Stimulated activated CD4-positive, alpha-beta T cell treated with anti-CD3 and anti-CD28 coated beads, Interleukin-2, amount 100 ng/mL, for 4 hours (primary cell): ENCODE data around the gene RIMS1.

Experiments used
- DNase-seq: peaks from one replicate; pipeline ENCODE4 v3.0.0-alpha.2; 2020; ENCODE audit warnings: low read depth

Gene RIMS1

GRCh38 chr6:72238900-72239299 is 352.6 kb downstream of the RIMS1 start:
- no peak for DNase-seq

GRCh38 chr6:72245565-72245964 is 359.2 kb downstream of the RIMS1 start:
- DNase-seq: no peak

GRCh38 chr6:72246926-72247325 is 360.6 kb downstream of the RIMS1 start:
- no peak for DNase-seq

GRCh38 chr6:72248621-72249020 is 362.3 kb downstream of the RIMS1 start:
- no peak for DNase-seq

- DNase-seq: no peak
These were observed 364.3 kb downstream of the RIMS1 start for GRCh38 chr6:72250664-72251063.

DNA sequence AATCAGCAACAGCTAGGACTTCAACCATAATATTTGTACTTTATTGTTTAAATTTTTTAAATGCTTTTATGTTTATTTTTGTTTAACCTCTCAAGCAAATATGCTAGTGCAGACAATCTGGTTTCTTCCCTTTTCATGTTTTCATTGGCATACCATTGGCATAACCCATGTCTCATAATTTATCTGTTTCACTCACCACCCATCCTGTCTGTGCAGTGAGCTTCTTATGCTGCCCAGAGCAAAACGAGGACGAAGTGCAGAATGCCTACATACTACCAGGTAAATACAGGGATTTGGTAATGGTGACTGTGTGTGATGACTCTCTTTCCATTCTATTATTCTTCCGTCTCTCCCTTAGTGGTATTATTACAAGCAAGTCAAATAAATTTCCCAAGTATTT is 374.1 kb downstream of the RIMS1 start:
- DNase-seq: no peak

- no peak for DNase-seq
These were observed 375.2 kb downstream of the RIMS1 start for GRCh38 chr6:72261554-72261953.

GRCh38 chr6:72262254-72262653 is 375.9 kb downstream of the RIMS1 start:
- DNase-seq: no peak

- DNase-seq: no peak
These were observed 381.1 kb downstream of the RIMS1 start for GRCh38 chr6:72267470-72267869.

- DNase-seq: no peak
These were observed 385.2 kb downstream of the RIMS1 start for GRCh38 chr6:72271531-72271930.

DNA sequence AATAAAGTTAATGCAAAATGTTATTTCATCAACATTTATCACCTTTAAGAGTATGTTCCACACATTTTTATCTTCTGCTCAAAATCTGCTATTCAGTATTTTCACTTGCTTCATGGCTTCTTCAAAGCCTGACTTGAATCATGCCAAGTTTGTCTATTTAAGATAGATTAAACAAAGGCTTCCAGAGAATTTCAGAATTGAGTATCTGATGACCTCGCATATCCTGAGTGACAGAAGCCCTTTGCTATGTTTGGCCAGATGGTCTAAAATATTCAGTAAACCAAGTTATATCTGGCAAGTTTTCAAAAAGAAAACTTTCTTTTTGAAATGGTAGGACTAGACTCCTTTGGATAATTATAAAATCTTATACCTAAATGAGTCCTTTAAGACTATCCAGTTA is 386.6 kb downstream of the RIMS1 start:
- no peak for DNase-seq

GRCh38 chr6:72275888-72276287 is 389.5 kb downstream of the RIMS1 start:
- no peak for DNase-seq

DNA sequence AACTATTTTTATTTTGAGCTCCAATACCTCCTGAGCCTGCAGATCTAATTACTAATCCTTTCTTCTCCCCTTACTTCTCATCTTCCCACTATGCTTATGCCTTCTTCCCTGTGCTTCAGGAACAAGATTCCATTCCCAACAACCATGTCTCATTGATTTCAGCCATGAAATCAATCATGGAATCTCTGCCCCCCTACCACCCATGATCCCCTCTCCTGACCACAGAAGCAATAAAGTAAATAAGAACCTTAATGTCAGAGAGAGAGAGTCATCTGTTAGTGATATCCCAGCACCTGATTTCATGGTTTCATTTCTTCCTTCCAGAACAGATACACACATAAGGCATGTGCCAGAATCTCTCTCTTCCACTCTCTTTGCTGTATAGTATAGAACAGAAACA is 395.9 kb downstream of the RIMS1 start:
- no peak for DNase-seq

DNA sequence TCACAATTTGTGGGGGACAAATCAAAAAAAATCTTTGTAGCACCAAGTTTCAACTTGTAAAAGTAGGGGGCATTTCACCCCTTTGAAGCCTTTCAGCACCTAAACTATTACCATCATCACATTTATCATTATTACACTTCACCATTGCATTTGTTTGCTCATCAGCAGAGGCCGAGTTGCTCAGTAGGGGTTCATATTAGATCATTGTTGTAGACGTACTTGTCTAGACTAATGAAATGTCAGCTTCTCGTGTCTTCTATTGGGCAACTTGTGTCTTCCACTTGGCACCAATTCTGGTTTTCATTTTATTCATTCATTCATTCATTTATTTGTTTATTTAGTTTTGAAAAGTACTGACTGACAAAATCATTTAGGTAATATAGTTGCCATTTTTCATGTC is 397.2 kb downstream of the RIMS1 start:
- no peak for DNase-seq

DNA sequence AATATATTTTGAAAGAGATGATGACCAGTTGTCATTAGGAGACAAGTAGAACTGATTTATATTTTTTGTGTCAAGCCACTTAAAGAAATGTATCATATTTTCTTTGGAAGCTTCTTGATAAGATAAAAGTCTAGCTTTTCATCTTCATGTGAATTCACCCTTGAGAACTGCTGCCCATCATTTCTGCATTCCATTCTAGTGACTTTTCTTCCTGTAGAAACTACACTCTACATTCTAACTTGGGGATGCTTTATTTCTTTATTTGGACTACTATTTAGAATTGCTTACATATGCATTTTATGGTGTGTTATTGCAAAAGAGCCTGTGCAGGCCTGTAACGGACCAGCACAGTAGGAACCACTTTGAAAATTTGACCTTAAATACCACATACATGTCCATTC is 400.6 kb downstream of the RIMS1 start:
- DNase-seq: no peak

GRCh38 chr6:72287801-72288200 is 401.5 kb downstream of the RIMS1 start:
- no peak for DNase-seq

DNA sequence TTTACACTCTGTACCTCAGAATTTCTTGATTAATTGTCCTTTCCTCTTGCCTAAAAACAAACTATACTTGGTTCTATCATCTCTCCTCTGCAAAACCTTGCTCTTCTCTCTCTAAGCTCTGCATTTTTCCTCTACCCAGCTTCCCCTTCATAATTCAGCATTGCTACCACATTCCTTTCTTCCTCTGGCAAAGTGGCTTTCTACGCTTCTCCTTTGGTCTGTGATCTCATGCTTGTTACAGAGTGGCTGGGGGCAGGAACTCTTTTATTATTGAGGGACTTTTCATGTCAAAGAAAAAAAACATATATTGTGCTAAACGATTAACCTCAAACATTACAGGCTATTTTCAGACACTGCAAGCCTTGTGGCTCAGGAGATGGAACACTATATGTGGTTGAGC is 402.2 kb downstream of the RIMS1 start:
- no peak for DNase-seq

DNA sequence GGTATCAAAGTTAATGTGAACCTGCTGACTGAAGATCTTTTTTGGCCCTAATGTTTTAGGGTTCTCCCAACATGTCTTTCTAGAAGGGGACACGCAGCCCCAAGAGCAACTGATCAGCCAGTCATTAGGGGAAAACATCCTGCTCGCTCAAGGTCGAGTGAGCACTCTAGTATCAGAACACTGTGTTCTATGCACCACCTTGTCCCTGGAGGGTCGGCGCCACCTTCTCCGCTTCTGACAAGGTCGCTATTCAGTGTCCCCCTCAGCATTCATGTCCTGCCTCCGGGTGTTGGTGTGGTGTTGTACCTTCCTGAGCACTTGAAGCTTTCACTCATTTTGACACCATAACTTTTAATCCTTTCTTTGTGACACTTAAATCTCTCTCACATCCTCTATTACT is 404.3 kb downstream of the RIMS1 start:
- no peak for DNase-seq

DNA sequence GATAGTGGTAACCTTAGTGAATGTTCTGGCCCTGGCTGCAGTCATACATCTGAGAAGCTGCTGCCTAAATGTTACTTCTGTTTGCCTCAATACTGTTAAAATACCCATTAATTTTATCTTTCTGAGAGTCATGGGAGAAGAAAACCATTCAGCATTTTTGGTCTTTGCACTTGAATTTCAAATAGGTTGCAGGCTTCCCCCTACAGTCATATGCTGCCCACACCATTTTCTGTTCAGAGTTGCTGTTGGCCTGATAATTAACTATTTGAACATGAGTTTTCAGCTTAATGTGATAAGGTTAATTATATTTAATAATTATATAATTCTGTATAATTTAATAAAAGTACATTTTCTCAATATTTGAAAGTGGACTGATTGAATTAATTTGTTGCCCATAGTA is 410.0 kb downstream of the RIMS1 start:
- no peak for DNase-seq

GRCh38 chr6:72305971-72306370 is 419.6 kb downstream of the RIMS1 start:
- no peak for DNase-seq

DNA sequence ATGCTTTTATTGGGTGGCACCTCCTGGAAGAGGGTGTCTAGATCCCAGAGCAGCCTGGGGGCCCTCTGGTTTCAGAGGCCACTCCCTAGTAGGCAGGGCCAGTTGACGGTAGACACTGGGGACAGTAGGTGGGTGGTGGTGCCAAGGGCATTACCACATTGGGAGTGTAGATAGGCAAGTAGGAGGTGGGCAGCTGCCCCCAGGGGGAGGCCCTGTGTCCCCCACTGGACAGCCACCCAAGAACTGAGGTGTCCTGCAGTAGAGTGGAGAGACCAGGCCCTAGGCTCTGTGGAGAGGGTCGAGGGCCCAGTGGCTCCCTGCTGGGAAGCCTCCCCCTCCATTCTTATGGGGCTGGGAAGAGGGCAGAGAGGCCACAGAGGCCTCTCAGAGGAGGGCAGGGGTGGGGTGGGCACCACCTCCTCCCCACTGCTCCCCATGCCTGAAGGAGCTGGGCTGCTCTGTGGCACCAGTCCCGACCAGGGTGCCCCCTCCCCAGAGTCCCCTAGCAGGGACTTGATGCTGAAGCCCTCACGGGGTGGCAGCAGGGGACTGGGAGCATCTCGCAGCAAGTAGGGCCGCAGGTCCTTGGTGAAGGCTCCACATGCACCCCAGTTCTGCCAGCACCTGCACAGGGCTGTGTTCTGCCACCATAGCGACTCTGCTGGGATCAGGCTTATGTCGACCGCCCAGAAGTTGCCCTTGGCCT is 430.5 kb downstream of the RIMS1 start:
- DNase-seq: no peak

DNA sequence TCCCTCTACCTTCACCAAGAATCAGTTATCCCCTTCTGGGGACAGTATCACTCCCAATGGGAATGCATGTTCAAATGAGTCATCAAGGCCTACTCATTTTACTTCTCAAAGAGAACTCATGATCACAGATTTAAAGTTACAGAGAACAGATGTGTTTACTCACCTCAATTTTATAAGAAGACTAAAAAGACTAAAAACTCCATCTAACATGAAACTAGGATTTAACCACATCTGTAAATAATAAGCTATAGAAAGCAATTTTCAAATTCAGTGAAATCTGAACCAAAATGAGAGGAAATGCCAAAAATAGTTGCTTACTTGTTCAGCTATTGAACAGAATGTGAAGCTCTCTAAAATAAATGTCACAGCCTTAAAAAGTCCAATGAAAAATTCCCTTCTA is 435.4 kb downstream of the RIMS1 start:
- DNase-seq: no peak

DNA sequence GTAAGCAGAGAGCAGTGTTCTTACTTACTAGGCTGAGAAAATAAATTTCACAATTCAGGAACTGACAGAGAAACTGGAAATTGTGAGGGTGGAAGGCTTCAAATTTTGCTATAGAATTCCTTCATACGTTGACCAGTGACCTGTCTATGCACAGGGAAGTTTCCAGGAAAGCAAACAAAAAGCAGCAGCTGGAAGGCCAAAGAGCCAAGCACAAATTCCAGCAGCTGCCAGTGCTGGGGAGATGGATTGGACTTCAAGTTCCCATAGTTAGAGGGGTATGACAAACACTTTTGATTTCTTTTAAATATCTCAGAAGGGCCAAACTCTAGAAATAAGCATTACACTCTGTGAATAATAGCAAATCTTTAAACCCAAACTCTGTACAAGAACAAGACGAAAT is 436.4 kb downstream of the RIMS1 start:
- DNase-seq: no peak

DNA sequence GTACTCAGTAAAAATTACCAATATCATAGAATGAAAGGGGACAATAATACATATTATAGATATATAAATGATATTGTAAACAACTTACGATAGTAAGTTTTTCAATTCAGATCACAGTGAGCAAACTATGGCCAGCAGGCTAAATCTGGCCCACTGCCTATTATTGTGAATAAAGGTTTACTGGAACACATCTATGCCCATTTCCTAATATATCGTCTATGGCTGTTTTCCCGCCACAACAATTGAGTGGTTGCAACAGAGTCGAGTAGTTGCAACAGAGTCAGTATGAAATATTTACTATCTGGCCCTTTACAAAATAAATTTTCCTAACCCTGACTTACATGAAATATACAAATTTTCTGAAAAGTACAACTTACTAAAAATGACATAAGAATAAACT is 438.2 kb downstream of the RIMS1 start:
- DNase-seq: no peak

DNA sequence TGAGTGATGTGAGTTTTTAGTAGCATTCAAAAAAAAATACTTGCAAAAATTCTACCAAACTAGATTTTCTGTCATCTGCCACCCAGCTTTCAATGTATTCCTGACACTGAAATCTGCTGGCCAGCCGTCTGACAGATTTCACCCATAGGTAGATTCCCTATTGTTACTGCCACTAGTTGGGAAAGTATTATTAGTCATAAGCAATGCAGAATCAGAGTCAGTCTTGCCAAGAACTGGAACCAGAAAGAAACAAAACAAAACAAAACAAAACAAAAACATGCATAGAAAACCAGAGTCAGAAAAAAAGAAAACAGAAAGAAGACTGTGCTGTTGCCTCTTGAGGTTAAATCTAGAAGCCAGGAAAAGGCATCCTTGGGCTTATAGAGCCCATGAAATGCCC is 442.4 kb downstream of the RIMS1 start:
- DNase-seq: no peak
